ENCODE measurements around the gene UBP1.
A peak's percentile ranks its signal among the peaks of the same experiment; 100 is the strongest.

Gene UBP1, protein sequence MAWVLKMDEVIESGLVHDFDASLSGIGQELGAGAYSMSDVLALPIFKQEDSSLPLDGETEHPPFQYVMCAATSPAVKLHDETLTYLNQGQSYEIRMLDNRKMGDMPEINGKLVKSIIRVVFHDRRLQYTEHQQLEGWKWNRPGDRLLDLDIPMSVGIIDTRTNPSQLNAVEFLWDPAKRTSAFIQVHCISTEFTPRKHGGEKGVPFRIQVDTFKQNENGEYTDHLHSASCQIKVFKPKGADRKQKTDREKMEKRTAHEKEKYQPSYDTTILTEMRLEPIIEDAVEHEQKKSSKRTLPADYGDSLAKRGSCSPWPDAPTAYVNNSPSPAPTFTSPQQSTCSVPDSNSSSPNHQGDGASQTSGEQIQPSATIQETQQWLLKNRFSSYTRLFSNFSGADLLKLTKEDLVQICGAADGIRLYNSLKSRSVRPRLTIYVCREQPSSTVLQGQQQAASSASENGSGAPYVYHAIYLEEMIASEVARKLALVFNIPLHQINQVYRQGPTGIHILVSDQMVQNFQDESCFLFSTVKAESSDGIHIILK

DNA sequence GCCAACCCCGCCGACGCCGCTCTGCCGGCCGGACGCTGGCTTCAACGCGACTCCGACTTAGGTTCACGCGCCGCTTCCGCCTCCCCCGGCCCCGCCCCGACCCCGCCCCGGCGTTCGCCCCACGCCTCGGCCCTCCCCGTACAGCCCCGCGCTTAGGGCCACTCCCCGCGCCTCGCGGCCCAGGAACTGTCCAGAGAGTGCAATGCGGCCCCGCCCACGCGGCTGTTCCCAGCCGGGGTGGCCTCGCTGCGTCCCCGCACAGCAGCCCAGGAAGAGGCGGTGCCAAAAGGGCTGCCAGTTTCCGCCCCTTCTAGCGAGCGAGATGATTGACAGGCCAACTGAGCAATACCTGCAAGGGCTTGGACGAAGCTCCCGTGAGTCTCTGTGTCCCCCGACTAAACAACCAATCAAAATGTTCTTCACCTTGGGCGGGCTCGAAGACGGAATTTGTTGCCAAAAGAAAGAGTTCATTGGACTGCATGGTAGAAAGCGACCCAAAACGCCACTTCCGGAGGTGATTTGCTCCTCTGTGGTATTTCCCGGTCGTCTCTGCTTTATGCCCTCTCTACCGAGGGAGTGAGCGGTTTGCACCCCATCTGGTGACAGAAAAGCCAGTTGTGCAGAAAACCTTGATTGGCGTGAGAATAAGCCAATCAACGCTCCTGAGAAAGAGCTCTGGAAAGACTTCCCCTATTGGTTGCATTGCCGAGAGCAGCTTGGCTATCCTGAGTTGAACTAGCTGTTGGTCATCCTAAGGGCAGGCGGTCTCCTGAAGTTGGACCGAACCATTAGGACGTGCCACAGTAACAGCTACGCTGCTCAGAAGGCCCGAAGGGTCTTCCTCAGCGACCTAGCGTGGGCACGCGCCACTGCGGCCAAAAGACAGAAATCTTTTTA is at the start of gene UBP1:
UBP1 (minus strand) TSS at position 78 of the 897 bp plus-strand sequence. CDS start 557 bp downstream, outside the sequence.
- Histone ChIP-seq H3K4me1 (ENCODE audit: insufficient read depth, poor library complexity, severe bottlenecking) (peaks cover 29% of the 10 kb centered on the region), H3K27me3 (ENCODE audit: insufficient read depth, poor library complexity, severe bottlenecking) (no peaks in the 10 kb centered on the region), H3K36me3 (ENCODE audit: low read depth) (0 out of 2 replicates have a peak, but pooled peaks cover 7% of the 10 kb centered on the region), H3K9me3 (ENCODE audit: severe bottlenecking) (no peaks in the 10 kb centered on the region), H3K4me3 (ENCODE audit: severe bottlenecking) (peak within 1 kb of the TSS; percentile 81), H3K27ac (ENCODE audit: poor library complexity, severe bottlenecking) (peak within 1 kb of the TSS; percentile 93)
- ATAC-seq (ENCODE audit: low read depth): peak; percentile 88
- peak; percentile 99 for DNase-seq (ENCODE audit: low spot score)
- TF ChIP-seq, protein P1, sequence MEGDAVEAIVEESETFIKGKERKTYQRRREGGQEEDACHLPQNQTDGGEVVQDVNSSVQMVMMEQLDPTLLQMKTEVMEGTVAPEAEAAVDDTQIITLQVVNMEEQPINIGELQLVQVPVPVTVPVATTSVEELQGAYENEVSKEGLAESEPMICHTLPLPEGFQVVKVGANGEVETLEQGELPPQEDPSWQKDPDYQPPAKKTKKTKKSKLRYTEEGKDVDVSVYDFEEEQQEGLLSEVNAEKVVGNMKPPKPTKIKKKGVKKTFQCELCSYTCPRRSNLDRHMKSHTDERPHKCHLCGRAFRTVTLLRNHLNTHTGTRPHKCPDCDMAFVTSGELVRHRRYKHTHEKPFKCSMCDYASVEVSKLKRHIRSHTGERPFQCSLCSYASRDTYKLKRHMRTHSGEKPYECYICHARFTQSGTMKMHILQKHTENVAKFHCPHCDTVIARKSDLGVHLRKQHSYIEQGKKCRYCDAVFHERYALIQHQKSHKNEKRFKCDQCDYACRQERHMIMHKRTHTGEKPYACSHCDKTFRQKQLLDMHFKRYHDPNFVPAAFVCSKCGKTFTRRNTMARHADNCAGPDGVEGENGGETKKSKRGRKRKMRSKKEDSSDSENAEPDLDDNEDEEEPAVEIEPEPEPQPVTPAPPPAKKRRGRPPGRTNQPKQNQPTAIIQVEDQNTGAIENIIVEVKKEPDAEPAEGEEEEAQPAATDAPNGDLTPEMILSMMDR (IDR thresholded peaks at IDR 0.05; ENCODE audit: poor library complexity, severe bottlenecking): no peak

DNA sequence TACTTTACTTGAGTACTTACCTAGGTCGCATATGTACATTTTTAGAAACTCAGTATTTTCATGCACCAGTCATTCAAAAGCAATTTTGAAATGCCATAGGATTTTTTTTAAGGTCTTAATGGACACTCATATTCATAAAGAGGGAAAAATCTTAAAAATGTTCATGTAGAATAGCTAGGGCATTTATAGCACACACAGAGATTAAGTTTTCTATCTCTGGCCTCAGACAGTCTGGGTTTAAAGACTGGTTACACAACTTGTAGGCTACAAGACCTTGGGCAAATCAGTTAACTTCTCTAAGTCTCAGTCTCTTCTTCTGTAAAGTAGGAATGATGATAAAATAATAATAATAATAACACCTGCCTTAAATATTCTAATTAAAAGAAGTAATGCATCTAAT is 48.5 kb upstream of the UBP1 start:
- H3K4me1 ChIP-seq (ENCODE audit: insufficient read depth, poor library complexity, severe bottlenecking): no peaks in the 10 kb centered on the region
- H3K4me3 ChIP-seq (ENCODE audit: severe bottlenecking): no peak overlapping the region
- ATAC-seq (ENCODE audit: low read depth): no peak
- H3K27me3 ChIP-seq (ENCODE audit: insufficient read depth, poor library complexity, severe bottlenecking): no peaks in the 10 kb centered on the region
- DNase-seq (ENCODE audit: low spot score): no peak
- H3K27ac ChIP-seq (ENCODE audit: poor library complexity, severe bottlenecking): no peak overlapping the region
- TF ChIP-seq, protein P1 (IDR thresholded peaks at IDR 0.05; ENCODE audit: poor library complexity, severe bottlenecking): no peak
- H3K36me3 ChIP-seq (ENCODE audit: low read depth): no peaks in the 10 kb centered on the region
- peaks cover 2% of the 10 kb centered on the region for H3K9me3 ChIP-seq (ENCODE audit: severe bottlenecking)

DNA sequence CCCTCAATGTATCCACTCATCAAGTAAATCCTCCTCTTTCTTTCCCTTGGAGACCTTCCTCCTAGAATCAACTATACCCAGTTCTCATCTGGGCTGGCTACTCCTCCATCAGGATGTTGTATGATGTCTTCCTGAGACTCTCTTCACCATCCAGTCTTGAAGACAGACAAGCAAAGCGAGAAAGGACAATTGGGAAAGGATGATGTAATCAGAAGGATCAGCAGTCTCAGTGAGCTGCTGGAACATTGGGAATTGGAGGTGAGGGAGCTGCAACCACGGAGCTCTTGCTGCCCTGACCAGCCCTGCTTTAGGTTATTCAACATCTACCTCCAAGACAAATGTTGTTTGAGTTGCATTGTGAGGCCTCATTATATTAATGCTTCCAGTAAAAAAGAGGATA is 48.0 kb upstream of the UBP1 start:
- H3K27me3 ChIP-seq (ENCODE audit: insufficient read depth, poor library complexity, severe bottlenecking): no peaks in the 10 kb centered on the region
- no peak for DNase-seq (ENCODE audit: low spot score)
- H3K4me1 ChIP-seq (ENCODE audit: insufficient read depth, poor library complexity, severe bottlenecking): no peaks in the 10 kb centered on the region
- no peak overlapping the region for H3K4me3 ChIP-seq (ENCODE audit: severe bottlenecking)
- TF ChIP-seq, protein P1 (IDR thresholded peaks at IDR 0.05; ENCODE audit: poor library complexity, severe bottlenecking): no peak
- H3K27ac ChIP-seq (ENCODE audit: poor library complexity, severe bottlenecking): no peak overlapping the region
- H3K9me3 ChIP-seq (ENCODE audit: severe bottlenecking): peaks cover 2% of the 10 kb centered on the region
- no peak for ATAC-seq (ENCODE audit: low read depth)
- H3K36me3 ChIP-seq (ENCODE audit: low read depth): no peaks in the 10 kb centered on the region

DNA sequence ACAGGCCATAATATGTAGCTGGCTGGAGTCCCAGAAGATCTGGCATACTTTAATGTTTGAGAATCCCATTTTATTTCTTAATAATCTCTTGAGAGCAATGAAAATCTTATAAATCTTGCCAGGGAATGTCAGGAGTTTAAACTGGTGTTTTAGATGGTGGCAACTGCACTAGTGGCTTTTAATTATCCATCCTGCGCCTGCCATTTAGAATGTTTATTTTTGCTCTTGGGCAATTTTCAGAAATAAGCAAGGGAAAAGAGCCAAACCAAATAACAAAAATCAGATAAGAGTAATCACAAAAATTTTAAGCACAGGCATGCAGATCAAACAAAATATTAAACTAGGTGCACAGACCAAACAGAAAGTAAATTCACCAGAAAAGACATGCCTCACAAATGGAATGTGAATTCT is 41.9 kb upstream of the UBP1 start:
- no peak overlapping the region for H3K27ac ChIP-seq (ENCODE audit: poor library complexity, severe bottlenecking)
- H3K36me3 ChIP-seq (ENCODE audit: low read depth): no peaks in the 10 kb centered on the region
- no peak overlapping the region for H3K4me3 ChIP-seq (ENCODE audit: severe bottlenecking)
- no peaks in the 10 kb centered on the region for H3K4me1 ChIP-seq (ENCODE audit: insufficient read depth, poor library complexity, severe bottlenecking)
- TF ChIP-seq, protein P1 (IDR thresholded peaks at IDR 0.05; ENCODE audit: poor library complexity, severe bottlenecking): no peak
- DNase-seq (ENCODE audit: low spot score) (no peak), ATAC-seq (ENCODE audit: low read depth) (no peak)
- H3K27me3 ChIP-seq (ENCODE audit: insufficient read depth, poor library complexity, severe bottlenecking): no peaks in the 10 kb centered on the region
- no peaks in the 10 kb centered on the region for H3K9me3 ChIP-seq (ENCODE audit: severe bottlenecking)

Measured in RWPE2 (cell line).